Activated naive CD4-positive, alpha-beta T cell treated with anti-CD3 and anti-CD28 coated beads, Interleukin-2, amount 50 U/mL, for 16 hours (primary cell): ENCODE data around the gene ANKZF1.

Experiments
- DNase-seq: peaks from one replicate; pipeline ENCODE4 v3.0.0-alpha.2; 2020

The ANKZF1 gene

GRCh38 chr2:219284501-219285372 is 55.1 kb downstream of the ANKZF1 start:
- no peak for DNase-seq

GRCh38 chr2:219285373-219285735 is 55.7 kb downstream of the ANKZF1 start:
- no peak for DNase-seq

- no peak for DNase-seq
These were observed 56.4 kb downstream of the ANKZF1 start for GRCh38 chr2:219285894-219286425.
